Fibroblast of skin of left biceps (primary cell): ENCODE results near the gene UNC5A.

Source experiments
- DNase-seq, 2 experiments: peaks; one replicate each; pipeline ENCODE4 v3.0.0-alpha.2; 2013; ENCODE audit warnings: low read depth in 2 of 2

UNC5A gene

DNA sequence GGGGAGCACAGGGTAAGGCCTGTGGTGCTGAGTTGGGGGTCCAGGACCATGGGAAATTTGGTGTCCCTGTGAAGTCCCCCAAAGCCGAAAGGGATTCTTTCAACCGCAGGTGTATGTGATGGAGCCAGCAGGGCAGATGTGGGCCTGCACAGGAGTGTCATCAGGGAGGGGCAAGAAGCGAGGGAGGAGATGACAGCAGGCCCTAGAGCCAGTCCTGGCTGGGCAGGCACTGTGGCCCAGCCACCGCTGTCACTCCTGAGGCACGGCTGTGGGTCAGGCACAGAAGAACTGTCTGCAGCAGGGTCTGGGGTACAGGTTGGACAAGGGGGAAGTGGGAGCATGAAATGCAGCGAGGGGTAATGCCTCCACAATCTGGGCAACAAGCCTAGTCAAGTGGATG lies 83.9 kb downstream of the UNC5A start:
- no peak for DNase-seq

DNA sequence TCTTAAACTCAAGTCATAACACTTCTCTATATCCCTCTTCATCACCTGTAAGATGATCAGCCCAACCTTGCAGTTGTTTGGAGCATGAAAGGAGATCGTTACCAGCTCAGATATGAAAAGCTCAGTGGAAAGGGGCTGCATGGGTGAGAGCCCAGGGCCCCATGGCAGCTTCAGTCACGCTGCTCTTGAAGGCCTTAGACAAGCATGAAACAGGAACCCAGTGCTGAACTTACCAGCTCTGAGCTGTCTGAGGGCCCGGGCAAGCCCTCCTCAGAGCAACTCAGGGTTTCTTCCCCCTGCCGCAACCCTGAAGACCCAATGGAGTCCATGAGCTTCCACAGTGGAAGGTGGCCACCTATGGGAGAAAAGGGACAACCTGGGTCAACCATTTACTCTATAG lies 85.5 kb downstream of the UNC5A start:
- no peak for DNase-seq

GRCh38 chr5:176897263-176897662 lies 86.9 kb downstream of the UNC5A start:
- no peak for DNase-seq

GRCh38 chr5:176899296-176899891 lies 89.0 kb downstream of the UNC5A start, which contains the start of gene HK3:
HK3 (minus strand) TSS chr5:176899346; CDS start chr5:176896159, 3,187 bp downstream.
- DNase-seq: no peak

DNA sequence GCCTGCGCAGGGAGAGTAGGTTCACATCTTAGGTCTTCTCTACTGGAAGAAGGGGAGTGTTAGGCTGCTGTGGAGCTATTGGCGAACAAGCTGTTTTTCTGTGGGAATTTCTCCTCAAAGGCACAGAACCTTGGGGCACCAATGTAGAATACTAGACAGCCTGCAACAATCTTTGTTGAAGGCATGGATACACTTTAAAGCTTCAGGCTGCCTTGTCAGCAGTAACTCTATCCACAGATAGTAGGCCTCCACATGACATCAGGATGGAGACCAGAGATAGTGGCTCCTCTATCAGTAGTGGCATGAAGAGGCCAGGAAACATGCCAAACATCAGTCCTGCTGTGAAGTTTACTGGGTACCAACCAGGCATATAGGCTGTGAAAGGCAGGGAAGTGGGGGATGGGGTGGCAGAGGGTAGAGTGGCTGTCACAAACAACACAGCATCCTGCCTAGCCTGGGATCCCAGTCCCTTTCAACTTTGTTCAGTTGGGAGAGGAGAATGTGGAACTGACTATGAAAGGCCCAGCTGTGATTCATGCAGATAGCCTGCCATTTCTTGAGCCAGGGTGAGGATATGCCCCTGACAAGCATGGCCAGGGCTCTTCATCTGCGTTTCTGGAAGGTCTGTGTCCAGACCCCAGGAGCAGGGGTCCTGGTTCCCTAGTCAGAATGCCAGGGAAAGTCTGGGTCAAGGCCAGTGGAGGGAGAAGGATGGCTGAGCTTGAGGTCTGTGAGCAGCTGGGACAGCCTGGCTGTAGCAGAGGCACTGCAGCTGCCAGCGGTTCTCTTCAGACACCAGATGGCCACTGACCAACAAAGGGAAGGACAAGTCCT lies 89.8 kb downstream of the UNC5A start:
- no peak for DNase-seq

DNA sequence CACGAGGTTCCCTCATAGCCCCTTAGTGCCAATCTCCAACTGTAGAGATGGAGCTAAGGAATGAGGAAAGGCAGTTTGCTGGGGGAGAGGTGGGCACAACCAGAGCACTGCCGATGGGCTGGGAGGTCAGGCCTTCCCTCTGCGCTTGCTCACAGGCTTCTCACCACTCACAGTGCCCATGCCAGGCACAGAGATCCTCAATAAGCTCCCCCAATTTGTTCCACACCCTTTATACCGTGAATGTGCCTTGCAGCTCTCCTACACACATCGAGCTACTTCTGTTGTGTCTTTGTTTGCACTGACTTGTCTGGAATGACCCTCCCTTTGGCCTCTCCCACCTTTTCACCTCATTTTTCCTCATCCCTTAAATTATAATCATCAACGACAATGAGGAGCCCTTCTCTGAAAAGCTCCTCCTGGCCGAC lies 90.4 kb downstream of the UNC5A start:
- DNase-seq: no peak

DNA sequence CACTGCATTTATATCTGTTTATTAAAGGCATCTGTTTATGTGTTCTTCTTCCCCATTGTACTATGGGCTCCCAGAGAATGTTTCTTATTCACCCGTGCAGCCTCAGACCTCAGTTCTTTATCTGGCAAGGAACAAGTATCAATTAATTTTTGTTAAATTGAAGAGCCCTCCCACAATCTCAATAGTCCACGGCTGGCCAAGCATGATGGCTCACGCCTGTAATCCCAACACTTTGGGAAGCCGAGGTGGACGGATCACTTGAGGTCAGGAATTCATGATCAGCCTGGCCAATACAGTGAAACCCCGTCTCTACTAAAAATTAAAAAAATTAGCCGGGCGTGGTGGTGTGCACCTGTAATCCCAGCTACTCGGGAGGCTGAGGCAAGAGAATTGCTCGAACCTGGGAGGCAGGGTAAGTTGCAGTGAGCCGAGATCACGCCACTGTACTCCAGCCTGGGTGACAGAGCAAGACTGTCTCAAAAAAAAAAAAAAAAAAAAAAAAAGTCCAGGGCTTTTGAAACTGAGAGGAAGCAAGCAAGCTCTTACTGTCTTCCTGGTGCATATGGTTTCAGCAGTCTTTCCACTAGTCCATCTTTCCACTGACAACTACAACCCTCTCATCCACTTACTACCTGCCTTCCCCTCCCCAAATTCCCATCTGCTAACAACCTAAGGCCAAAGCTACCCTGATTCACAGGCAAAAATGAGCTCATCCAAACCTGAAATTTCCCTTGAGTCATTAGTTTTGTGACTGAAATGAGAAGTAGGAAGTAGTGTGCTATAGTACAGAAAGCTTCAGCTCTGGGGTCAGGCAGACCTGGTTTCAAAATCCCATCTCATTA lies 91.1 kb downstream of the UNC5A start:
- no peak for DNase-seq

GRCh38 chr5:176902102-176902814 lies 91.9 kb downstream of the UNC5A start:
- no peak for DNase-seq

DNA sequence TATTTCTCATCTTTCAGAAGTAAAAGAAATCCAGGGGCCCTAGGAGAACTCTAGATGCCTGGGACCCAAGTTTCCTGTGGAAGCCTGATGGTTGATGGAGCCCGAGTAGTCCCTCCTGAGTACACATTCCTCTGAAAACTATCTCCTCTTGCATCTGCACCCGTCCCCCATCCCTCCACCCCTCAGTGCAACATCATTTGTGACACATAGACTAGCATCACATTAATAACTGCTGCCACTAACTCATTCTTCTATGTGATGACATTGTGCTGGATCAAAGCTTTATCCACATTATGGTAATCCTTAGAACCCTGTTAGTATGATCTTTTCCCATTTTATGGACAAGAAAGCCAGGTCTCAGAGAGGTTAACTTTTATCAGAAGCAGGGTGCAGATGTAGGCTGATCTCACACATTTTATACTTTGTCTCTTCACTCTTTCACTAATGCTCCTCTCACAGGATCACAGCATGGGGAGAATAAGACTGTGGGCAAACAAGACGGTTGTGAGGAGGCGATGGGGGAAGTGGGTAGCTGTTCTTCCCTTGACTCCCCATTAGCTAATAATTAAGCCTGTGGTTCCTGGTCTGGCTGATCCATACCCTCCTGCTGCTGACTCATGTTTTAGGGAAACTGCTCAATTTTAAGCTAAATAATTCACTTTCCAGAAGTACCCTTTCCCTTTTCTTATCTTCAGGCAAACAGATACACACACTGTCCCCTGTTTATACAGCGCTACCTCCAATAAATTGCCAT lies 92.7 kb downstream of the UNC5A start:
- DNase-seq: no peak

GRCh38 chr5:176904276-176904675 lies 93.9 kb downstream of the UNC5A start:
- DNase-seq: no peak

GRCh38 chr5:176906126-176906525 lies 95.8 kb downstream of the UNC5A start:
- no peak for DNase-seq

DNA sequence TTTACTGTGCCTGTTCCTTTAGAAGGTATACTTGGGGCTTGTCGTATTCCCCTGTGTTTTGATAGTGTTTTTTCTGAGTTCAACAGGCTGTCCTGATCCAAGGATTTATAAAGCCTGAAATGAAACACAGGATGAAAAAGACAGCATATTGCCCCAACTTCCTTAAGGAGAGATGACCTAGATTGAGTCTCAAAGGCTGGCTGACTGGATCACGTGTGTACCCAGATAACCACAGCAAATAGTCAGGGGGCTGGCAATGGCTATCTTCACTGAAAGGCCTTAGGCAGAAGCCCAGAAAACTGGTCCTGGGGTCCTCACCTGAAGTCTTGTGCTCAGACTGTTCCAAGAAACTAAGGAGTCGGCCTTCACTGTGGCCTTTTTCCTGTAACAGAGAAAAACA lies 96.4 kb downstream of the UNC5A start:
- DNase-seq: no peak

- DNase-seq: no peak
Measured at GRCh38 chr5:176908675-176909368, 98.5 kb downstream of the UNC5A start.

- DNase-seq: no peak
Measured at GRCh38 chr5:176912115-176912514, 101.8 kb downstream of the UNC5A start.

DNA sequence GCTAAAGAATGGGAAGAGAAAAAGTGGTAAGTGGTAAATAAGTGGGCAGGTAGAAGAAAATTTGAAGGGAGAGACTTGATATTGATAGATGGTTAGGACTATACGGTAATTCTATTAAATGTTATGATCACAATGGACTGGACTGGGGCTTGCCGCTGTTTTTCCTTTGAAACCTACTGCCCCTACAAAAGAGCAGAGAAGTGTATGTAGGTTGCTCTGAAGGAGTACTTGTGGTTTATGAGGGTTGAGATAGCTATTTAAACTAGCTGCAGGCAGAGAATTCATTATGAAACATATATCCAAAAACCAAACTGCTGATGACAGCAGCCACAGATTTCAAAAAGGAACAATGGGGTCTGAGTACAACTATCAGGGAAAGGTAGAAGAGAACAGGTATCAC lies 105.5 kb downstream of the UNC5A start:
- DNase-seq: no peak

DNA sequence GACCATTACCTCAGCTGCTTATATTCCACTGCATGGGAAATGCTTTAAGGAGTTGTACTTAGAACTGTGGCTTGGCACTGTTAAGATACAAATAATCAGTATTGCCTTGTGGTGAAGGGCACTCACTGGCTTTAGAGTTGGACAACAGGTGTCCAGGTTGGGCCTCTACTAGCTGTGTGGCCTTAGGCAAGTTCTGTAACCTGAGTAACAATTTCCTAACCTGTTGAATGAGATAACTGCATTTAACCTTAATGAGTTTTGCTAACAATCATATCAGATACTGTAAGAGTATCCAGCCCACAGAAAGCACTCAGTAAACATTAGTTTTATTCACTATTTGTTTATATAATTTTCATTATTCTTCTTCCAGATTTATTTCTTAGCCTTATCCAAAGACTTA lies 106.0 kb downstream of the UNC5A start:
- DNase-seq: no peak

GRCh38 chr5:176918613-176919012 lies 108.3 kb downstream of the UNC5A start:
- no peak for DNase-seq

DNA sequence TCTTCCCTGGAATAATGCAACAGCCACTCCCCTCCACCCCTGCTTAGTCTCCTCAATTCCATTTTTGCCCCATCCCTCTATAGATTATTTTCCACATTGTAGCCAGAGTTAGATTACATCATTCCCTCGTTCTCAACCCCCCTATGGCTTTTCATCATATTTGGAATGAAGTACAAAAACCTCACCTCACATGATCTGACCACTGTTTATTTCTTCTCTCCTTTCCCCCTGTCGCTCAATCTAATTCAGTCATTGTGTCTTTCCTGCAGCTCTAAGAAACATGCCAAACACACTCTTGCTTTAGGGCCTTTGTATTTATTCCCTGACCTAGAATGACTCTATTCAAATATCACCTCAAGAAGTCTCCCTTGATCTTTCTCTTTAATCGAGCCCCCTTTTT lies 111.4 kb downstream of the UNC5A start:
- no peak for DNase-seq

DNA sequence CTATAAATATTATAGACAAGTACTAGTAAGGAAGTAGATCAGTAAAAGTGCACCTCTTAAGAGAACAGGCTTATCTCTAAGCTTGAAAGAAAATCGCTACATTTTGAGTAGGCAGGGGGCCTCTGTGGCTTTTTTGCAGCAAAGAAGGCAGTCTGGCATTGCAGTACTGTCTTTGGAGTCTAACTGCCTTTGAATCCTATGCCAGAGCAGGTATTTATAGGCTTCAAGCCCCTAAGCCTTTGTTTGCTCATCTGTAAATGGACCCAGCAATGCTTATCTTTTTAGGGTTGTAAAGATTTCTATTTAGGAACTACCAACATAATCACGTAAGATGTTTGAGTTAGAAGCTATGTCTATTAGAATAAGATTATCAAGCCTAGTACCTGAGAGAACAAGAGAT lies 112.5 kb downstream of the UNC5A start:
- DNase-seq: no peak

GRCh38 chr5:176927562-176927961 lies 117.2 kb downstream of the UNC5A start:
- no peak for DNase-seq
